Smooth muscle cell (in vitro differentiated cells): ENCODE results near the gene NFKB2. TPM values are rescaled to one million over a fixed set of nuclear protein-coding genes. Genes with fewer than 3 reads are reported as not detected.

Experiments
- DNase-seq: peaks from one replicate; lab custom pipeline; 2025; ENCODE audit not compliant: unreplicated experiment; lab: John Stamatoyannopoulos, UW
- H2AFZ ChIP-seq: fragments of 200-600 bp; sonication (generic); 2 replicates; pipeline ENCODE4 v1.6.0; 2016; ENCODE audit warnings: antibody characterized with exemption, low read depth, mild to moderate bottlenecking
- H3F3A ChIP-seq: fragments of 200-600 bp; sonication (generic); 2 replicates; pipeline ENCODE4 v1.6.0; 2017; ENCODE audit warnings: antibody characterized with exemption, low read depth
- H3K27ac ChIP-seq: fragments of 200-600 bp; sonication (generic); 2 replicates; pipeline ENCODE4 v1.5.1; 2016; ENCODE audit warnings: low read depth, mild to moderate bottlenecking
- H3K27me3 ChIP-seq: fragments of 200-600 bp; sonication (generic); 2 replicates; pipeline ENCODE4 v1.6.1; 2016; ENCODE audit warnings: low read depth, mild to moderate bottlenecking
- H3K36me3 ChIP-seq: fragments of 200-600 bp; sonication (generic); 2 replicates; pipeline ENCODE4 v1.5.1; 2016; ENCODE audit warnings: low read depth
- H3K4me1 ChIP-seq: fragments of 200-600 bp; sonication (generic); 2 replicates; pipeline ENCODE4 v1.5.1; 2016; ENCODE audit warnings: low read depth
- H3K4me2 ChIP-seq: fragments of 200-600 bp; sonication (generic); 2 replicates; pipeline ENCODE4 v1.6.0; 2016; ENCODE audit warnings: mild to moderate bottlenecking
- H3K4me3 ChIP-seq: fragments of 200-600 bp; sonication (generic); 2 replicates; pipeline ENCODE4 v1.5.1; 2016; ENCODE audit warnings: mild to moderate bottlenecking
- H3K79me2 ChIP-seq: fragments of 200-600 bp; sonication (generic); 2 replicates; pipeline ENCODE4 v1.6.0; 2016; ENCODE audit warnings: low read depth, mild to moderate bottlenecking
- H3K9ac ChIP-seq: fragments of 200-600 bp; sonication (generic); 2 replicates; pipeline ENCODE4 v1.6.0; 2016; ENCODE audit warnings: low read depth
- H3K9me3 ChIP-seq: fragments of 200-600 bp; sonication (generic); replicated peaks from 2 replicates; pipeline ENCODE4 v1.5.1; 2016; ENCODE audit warnings: low read depth
- H4K20me1 ChIP-seq: fragments of 200-600 bp; sonication (generic); 2 replicates; pipeline ENCODE4 v1.6.0; 2016; ENCODE audit warnings: low read depth
- CTCF ChIP-seq: fragments of 200-600 bp; sonication (generic); IDR thresholded peaks from 2 replicates; pipeline ENCODE4 v1.5.1; 2017; ENCODE audit warnings: borderline replicate concordance, mild to moderate bottlenecking, antibody characterized with exemption; ENCODE audit not compliant: insufficient read depth, poor library complexity, severe bottlenecking
- WGBS: methylation state at CpG from one replicate; pipeline ENCODE4 v1.1.7; 2016; ENCODE audit warnings: low lambda C conversion rate; 5-methylcytosine and 5-hydroxymethylcytosine counted together
- polyA plus RNA-seq: library from polyadenylated mRNA; unstranded; fragments of >200 nt; fragmentation: Nextera tagmentation; extraction: Ambion mirVana; gene quantifications from 2 replicates; pipeline ENCODE4 v1.2.1, GENCODE V29; 2016
- total RNA-seq: library from RNA; depleted of rRNA; stranded (reverse); fragments of >200 nt; gene quantifications from 2 replicates; pipeline ENCODE4 v1.2.3, GENCODE V29; 2014

Gene NFKB2
- total and polyA plus RNA-seq, 2 experiments from 2014 or later, result 32.6 to 38.1 TPM

GRCh38 chr10:102368077-102368476 lies 27.4 kb upstream of the NFKB2 start:
- no peaks in the 10 kb centered on the region for H3K27me3 ChIP-seq
- H3K4me1 ChIP-seq, result no peaks in the 10 kb centered on the region
- H3K9me3 ChIP-seq, result no peaks in the 10 kb centered on the region
- no peak for TF ChIP-seq CTCF
- no peak for DNase-seq
- H3K4me3 ChIP-seq, result no peak overlapping the region
- H3K36me3 ChIP-seq, result peaks cover 31% of the 10 kb centered on the region
- H3K27ac ChIP-seq, result no peak overlapping the region
- no peaks in the 10 kb centered on the region for H3K79me2 ChIP-seq
- peaks cover 34% of the 10 kb centered on the region for H4K20me1 ChIP-seq
- H3K4me2 ChIP-seq, result no peak overlapping the region
- H2AFZ ChIP-seq, result no peak overlapping the region
- H3K9ac ChIP-seq, result no peak overlapping the region
- 76% methylated on average over 3 of the region's 3 CpGs for WGBS
- H3F3A ChIP-seq, result no peaks in the 10 kb centered on the region

GRCh38 chr10:102371295-102371694 lies 24.2 kb upstream of the NFKB2 start:
- Histone ChIP-seq H3K79me2 (no peaks in the 10 kb centered on the region), H3K4me2 (no peak overlapping the region), H3K9ac (no peak overlapping the region), H3K4me3 (no peak overlapping the region), H3K27me3 (no peaks in the 10 kb centered on the region), H3K27ac (no peak overlapping the region), H2AFZ (no peak overlapping the region), H3K36me3 (peaks cover 25% of the 10 kb centered on the region), H3K9me3 (no peaks in the 10 kb centered on the region), H3F3A (no peaks in the 10 kb centered on the region), H3K4me1 (no peaks in the 10 kb centered on the region), H4K20me1 (peaks cover 28% of the 10 kb centered on the region)
- WGBS, result 100% methylated on average over 2 of the region's 2 CpGs
- DNase-seq, result no peak
- no peak for TF ChIP-seq CTCF

GRCh38 chr10:102375250-102375649 lies 20.3 kb upstream of the NFKB2 start:
- Histone ChIP-seq H3K27me3 (no peaks in the 10 kb centered on the region), H4K20me1 (peaks cover 13% of the 10 kb centered on the region), H3K4me3 (no peak overlapping the region), H3K27ac (no peak overlapping the region), H3K36me3 (peaks cover 19% of the 10 kb centered on the region), H3K9me3 (no peaks in the 10 kb centered on the region), H3K79me2 (no peaks in the 10 kb centered on the region), H3F3A (no peaks in the 10 kb centered on the region), H3K4me2 (no peak overlapping the region), H2AFZ (no peak overlapping the region), H3K4me1 (no peaks in the 10 kb centered on the region), H3K9ac (no peak overlapping the region)
- 95% methylated on average over 7 of the region's 7 CpGs for WGBS
- TF ChIP-seq CTCF, result peak; percentile 9
- DNase-seq, result no peak

- H3K4me3 ChIP-seq, result no peak overlapping the region
- H3K9ac ChIP-seq, result no peak overlapping the region
- H3K27me3 ChIP-seq, result no peaks in the 10 kb centered on the region
- H3K9me3 ChIP-seq, result no peaks in the 10 kb centered on the region
- no peak for DNase-seq
- H3F3A ChIP-seq, result no peaks in the 10 kb centered on the region
- no peak for TF ChIP-seq CTCF
- no peak overlapping the region for H3K4me2 ChIP-seq
- H3K79me2 ChIP-seq, result no peaks in the 10 kb centered on the region
- H3K27ac ChIP-seq, result no peak overlapping the region
- H3K36me3 ChIP-seq, result peaks cover 17% of the 10 kb centered on the region
- H4K20me1 ChIP-seq, result peaks cover 13% of the 10 kb centered on the region
- H3K4me1 ChIP-seq, result no peaks in the 10 kb centered on the region
- 95% methylated on average over 2 of the region's 2 CpGs for WGBS
- H2AFZ ChIP-seq, result no peak overlapping the region
These were observed 19.6 kb upstream of the NFKB2 start for GRCh38 chr10:102375867-102376266.
